NB4 (cell line): Measurements from ENCODE around the gene SETD6.

Experiments used
- CTCF ChIP-seq: IDR thresholded peaks from one replicate; pipeline ENCODE4 v1.5.1; 2012; ENCODE audit warnings: low read depth, low read length
- MAX ChIP-seq: IDR thresholded peaks from 2 replicates; pipeline ENCODE4 v1.6.1; 2011; ENCODE audit warnings: low read depth, low read length
- MYC ChIP-seq: IDR thresholded peaks from 2 replicates; pipeline ENCODE4 v1.6.1; 2011; ENCODE audit warnings: low read depth, low read length

GRCh38 chr16:58537124-58537906 lies 22.0 kb downstream of the SETD6 start:
- TF ChIP-seq MAX (no peak), CTCF (no peak), MYC (no peak)
